CD14-positive monocyte (primary cell): ENCODE data around the gene MACO1. TPM values are rescaled to one million over a fixed set of nuclear protein-coding genes. Genes with fewer than 3 reads are reported as not detected.

Source experiments
- DNase-seq, 3 donors: peaks; one replicate each; pipeline ENCODE4 v3.0.0-alpha.2; 2011 to 2022
- H2AFZ ChIP-seq: 2 replicates; pipeline ENCODE4 v1.6.0; 2012; ENCODE audit warnings: mild to moderate bottlenecking, low read depth, low read length, inconsistent platforms; ENCODE audit not compliant: insufficient read depth, poor library complexity, severe bottlenecking
- H3K27ac ChIP-seq, 2 donors: 1 replicate in 1 of 2; 2 replicates in 1 of 2; pipeline ENCODE4 v1.5.1; 2012 to 2013; ENCODE audit warnings: low read length in 2 of 2, control low read depth in 1 of 2, inconsistent platforms in 1 of 2, low read depth in 1 of 2, mild to moderate bottlenecking in 1 of 2
- H3K27me3 ChIP-seq, 2 donors: one replicate each; pipeline versions ENCODE4 v1.6.0 to v1.6.1; 2011 to 2013; ENCODE audit warnings: low read length in 2 of 2; ENCODE audit not compliant: control insufficient read depth in 2 of 2, insufficient read depth in 2 of 2
- H3K36me3 ChIP-seq, 2 donors: replicated peaks in 1 of 2; 1 replicate in 1 of 2; 2 replicates in 1 of 2; pipeline versions ENCODE4 v1.5.1 to v1.6.1; 2012 to 2013; ENCODE audit warnings: low read length in 2 of 2, control low read depth in 1 of 2, inconsistent platforms in 1 of 2, mild to moderate bottlenecking in 1 of 2; ENCODE audit not compliant: insufficient read depth in 2 of 2, control insufficient read depth in 1 of 2
- H3K4me1 ChIP-seq, 2 donors: 1 replicate in 1 of 2; 2 replicates in 1 of 2; pipeline versions ENCODE4 v1.5.1 to v1.6.1; 2012 to 2013; ENCODE audit warnings: low read length in 2 of 2, control low read depth in 1 of 2, inconsistent platforms in 1 of 2, mild to moderate bottlenecking in 1 of 2, moderate library complexity in 1 of 2; ENCODE audit not compliant: insufficient read depth in 2 of 2, control insufficient read depth in 1 of 2
- H3K4me2 ChIP-seq: replicated peaks from 2 replicates; pipeline ENCODE3; 2012; ENCODE audit warnings: low read length, moderate library complexity, mild to moderate bottlenecking; ENCODE audit not compliant: poor library complexity, severe bottlenecking; ENCODE audit errors: extremely low read depth
- H3K4me3 ChIP-seq, 3 experiments: fragments of 200-600 bp in 1 of 3; sonication (generic) in 1 of 3; replicated peaks in 1 of 3; 1 replicate in 2 of 3; 2 replicates in 1 of 3; pipeline ENCODE4 v1.5.1; 2011 to 2013; ENCODE audit warnings: low read length in 3 of 3, mild to moderate bottlenecking in 3 of 3, control low read depth in 2 of 3, low read depth in 2 of 3, inconsistent platforms in 1 of 3, moderate library complexity in 1 of 3
- H3K79me2 ChIP-seq: 2 replicates; pipeline ENCODE4 v1.6.0; 2012; ENCODE audit warnings: mild to moderate bottlenecking, control low read depth, inconsistent platforms, low read length, moderate library complexity; ENCODE audit not compliant: insufficient read depth
- H3K9ac ChIP-seq: 2 replicates; pipeline ENCODE4 v1.6.0; 2017; ENCODE audit warnings: low read length, mild to moderate bottlenecking; ENCODE audit not compliant: insufficient read depth, poor library complexity, severe bottlenecking
- H3K9me3 ChIP-seq, 2 donors: replicated peaks in 1 of 2; 1 replicate in 1 of 2; 2 replicates in 1 of 2; pipeline versions ENCODE4 v1.5.1 to v1.6.1; 2012 to 2013; ENCODE audit warnings: low read length in 2 of 2, control low read depth in 1 of 2; ENCODE audit not compliant: control insufficient read depth in 1 of 2, insufficient read depth in 1 of 2
- H4K20me1 ChIP-seq: 2 replicates; pipeline ENCODE4 v1.6.0; 2012; ENCODE audit warnings: mild to moderate bottlenecking, low read length, control low read depth, moderate library complexity; ENCODE audit not compliant: insufficient read depth
- H3K27ac Mint-ChIP-seq, 7 donors: one replicate each; pipeline ENCODE4 v1.8.0; 2020; ENCODE audit warnings: mild to moderate bottlenecking in 7 of 7, mixed read lengths in 7 of 7, moderate library complexity in 6 of 7, inconsistent platforms in 2 of 7
- H3K27me3 Mint-ChIP-seq, 3 donors: one replicate each; pipeline ENCODE4 v1.8.0; 2021 to 2022; ENCODE audit warnings: low read depth in 3 of 3, mild to moderate bottlenecking in 3 of 3, mixed read lengths in 3 of 3, moderate library complexity in 3 of 3, inconsistent platforms in 1 of 3
- H3K36me3 Mint-ChIP-seq, 2 donors: one replicate each; pipeline ENCODE4 v1.8.0; 2020; ENCODE audit warnings: mixed read lengths in 2 of 2, inconsistent platforms in 1 of 2, mild to moderate bottlenecking in 1 of 2
- H3K4me1 Mint-ChIP-seq: one replicate; pipeline ENCODE4 v1.8.0; 2020; ENCODE audit warnings: mild to moderate bottlenecking, mixed read lengths
- H3K4me3 Mint-ChIP-seq, 2 donors: one replicate each; pipeline ENCODE4 v1.8.0; 2020; ENCODE audit warnings: mild to moderate bottlenecking in 2 of 2, mixed read lengths in 2 of 2, moderate library complexity in 1 of 2
- H3K9me3 Mint-ChIP-seq, 7 donors: one replicate each; pipeline ENCODE4 v1.8.0; 2020 to 2022; ENCODE audit warnings: mixed read lengths in 7 of 7, mild to moderate bottlenecking in 6 of 7, moderate library complexity in 6 of 7, inconsistent platforms in 2 of 7
- CTCF ChIP-seq: fragments of 200-600 bp; IDR thresholded peaks from one replicate; pipeline ENCODE4 v1.8.0; 2022; ENCODE audit warnings: antibody characterized with exemption, mild to moderate bottlenecking
- WGBS: methylation state at CpG from one replicate; pipeline ENCODE4 v1.1.5; 2013; ENCODE audit warnings: missing lambda C conversion rate; ENCODE audit not compliant: insufficient coverage; 5-methylcytosine and 5-hydroxymethylcytosine counted together
- intact Hi-C, 2 donors: fragments of 100-400 bp; cut with micrococcal nuclease; formaldehyde crosslinking; loops; one replicate each; pipeline versions ENCODE4 v1.15.0 to v1.15.1; 2023
- polyA plus RNA-seq, 3 donors: library from polyadenylated mRNA; depleted of rRNA in 1 of 3; unstranded in 2 of 3; stranded (reverse) in 1 of 3; fragments of 300-500 nt in 2 of 3; fragments of >200 nt in 1 of 3; fragmentation: Illumina TruSeq in 2 of 3; gene quantifications; 1 replicate in 2 of 3; 2 replicates in 1 of 3; pipeline ENCODE4 v1.2.3, GENCODE V29; 2012 to 2021

MACO1 gene
- polyA plus RNA-seq, 3 donors: 2.6 to 4.1 (median 3.9) TPM

DNA sequence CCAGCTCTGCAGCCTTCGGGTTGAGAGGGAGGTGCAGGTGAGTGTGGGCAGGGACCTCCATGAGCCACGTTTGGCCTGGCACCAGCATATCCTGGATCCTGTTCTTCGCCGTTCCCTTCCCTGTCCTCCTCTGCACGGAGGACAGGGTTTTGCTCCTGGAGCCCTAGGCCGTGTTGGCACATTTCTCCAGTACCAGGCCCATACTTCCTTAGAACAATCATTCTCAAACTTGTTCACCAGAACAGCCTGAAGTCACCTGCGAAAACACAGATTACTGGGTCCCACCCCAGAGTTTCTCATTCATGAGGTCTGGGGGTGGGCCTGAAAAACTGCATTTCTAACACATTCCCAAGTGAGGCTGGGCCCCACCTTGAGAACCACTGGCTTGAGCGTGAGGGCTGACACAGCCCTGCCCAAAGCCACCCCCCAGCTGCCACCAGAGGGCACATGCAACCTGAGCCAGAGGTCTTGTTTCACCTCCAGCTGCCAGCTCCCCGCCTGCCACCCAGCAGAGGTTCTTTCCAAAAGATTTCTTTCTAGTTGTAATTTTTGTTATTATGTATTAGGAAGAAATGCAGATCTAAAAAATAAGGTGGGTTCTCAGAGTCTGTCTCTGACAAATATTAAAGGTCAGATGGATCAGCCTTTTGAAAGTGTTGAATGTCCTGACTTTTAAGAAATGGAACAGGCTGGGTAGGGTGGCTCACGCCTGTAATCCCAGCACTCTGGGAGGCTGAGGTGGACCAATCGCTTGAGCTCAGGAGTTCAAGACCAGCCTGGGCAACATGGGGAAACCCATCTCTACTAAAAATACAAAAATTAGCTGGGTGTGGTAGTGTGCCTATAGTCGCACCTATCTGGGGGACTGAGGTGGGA lies 73.1 kb downstream of the MACO1 start:
- Mint-ChIP-seq H3K27ac (peak overlapping the region in 2 of 7 donors; percentile 46 to 57), H3K9me3 (peaks cover 0 to 3% (median 0%) of the 10 kb centered on the region in 7 donors), H3K36me3 (peaks cover 20 to 40% of the 10 kb centered on the region in 2 donors), H3K27me3 (no peaks in the 10 kb centered on the region), H3K4me3 (no peak overlapping the region), H3K4me1 (peaks cover 11% of the 10 kb centered on the region)
- Histone ChIP-seq H3K4me1 (no peaks in the 10 kb centered on the region), H3K27me3 (no peaks in the 10 kb centered on the region), H2AFZ (no peak overlapping the region), H4K20me1 (no peaks in the 10 kb centered on the region), H3K9me3 (no peaks in the 10 kb centered on the region), H3K4me3 (no peak overlapping the region), H3K79me2 (no peaks in the 10 kb centered on the region), H3K4me2 (no peak overlapping the region), H3K27ac (no peak overlapping the region), H3K36me3 (peaks cover 16 to 28% of the 10 kb centered on the region in 2 donors), H3K9ac (no peak overlapping the region)
- no peak for DNase-seq
- TF ChIP-seq CTCF: peak; percentile 11
- intact Hi-C loops: no loop called here
- WGBS: 84% methylated on average over 7 of the region's 12 CpGs

- Histone ChIP-seq H3K27me3 (no peaks in the 10 kb centered on the region), H3K36me3 (peaks cover 11 to 20% of the 10 kb centered on the region in 2 donors), H3K27ac (no peak overlapping the region), H3K4me2 (no peak overlapping the region), H3K4me1 (no peaks in the 10 kb centered on the region), H4K20me1 (no peaks in the 10 kb centered on the region), H3K9me3 (no peaks in the 10 kb centered on the region), H2AFZ (no peak overlapping the region), H3K4me3 (no peak overlapping the region), H3K9ac (no peak overlapping the region), H3K79me2 (no peaks in the 10 kb centered on the region)
- H3K4me3 Mint-ChIP-seq: no peak overlapping the region
- H3K27me3 Mint-ChIP-seq: no peaks in the 10 kb centered on the region
- intact Hi-C loops: no loop called here
- no peak for TF ChIP-seq CTCF
- WGBS: 43% methylated on average over 7 of the region's 9 CpGs
- peaks cover 11% of the 10 kb centered on the region for H3K4me1 Mint-ChIP-seq
- H3K9me3 Mint-ChIP-seq: peaks cover 0 to 3% (median 0%) of the 10 kb centered on the region in 7 donors
- DNase-seq: no peak
- H3K27ac Mint-ChIP-seq: peak overlapping the region in 2 of 7 donors; percentile 35 to 45
- peaks cover 13 to 29% of the 10 kb centered on the region in 2 donors for H3K36me3 Mint-ChIP-seq
Measured at GRCh38 chr1:25504706-25505595, 74.3 kb downstream of the MACO1 start.
